Esophagus squamous epithelium (tissue), 4 donors: ENCODE data around the gene CTNNA3.

Experiments used
- CTCF ChIP-seq, 6 experiments: fragments of 450-650 bp in 4 of 6; fragments of 200-600 bp in 2 of 6; sonication (generic) in 2 of 6; IDR thresholded peaks; one replicate each; pipeline ENCODE4 v1.5.1; 2016 to 2019; ENCODE audit warnings: antibody characterized with exemption in 6 of 6, mild to moderate bottlenecking in 4 of 6, moderate library complexity in 4 of 6
- POLR2A ChIP-seq, 4 donors: fragments of 450-650 bp; IDR thresholded peaks; one replicate each; pipeline ENCODE4 v1.6.1; 2017; ENCODE audit warnings: antibody characterized with exemption in 4 of 4, mild to moderate bottlenecking in 4 of 4, moderate library complexity in 3 of 4

- no peak for TF ChIP-seq CTCF (IDR thresholded peaks at IDR 0.05)
- TF ChIP-seq POLR2A (IDR thresholded peaks at IDR 0.05): no peak
Observed at GRCh38 chr10:66291133-66291532, 1404.9 kb downstream of the CTNNA3 start.
